Measurements from ENCODE around the gene LIG4. TPM values are rescaled to one million over a fixed set of nuclear protein-coding genes. Genes with fewer than 3 reads are reported as not detected.

Gene LIG4
- total and polyA plus RNA-seq, 4 donors: 4.3 to 9.5 (median 5.2) TPM

DNA sequence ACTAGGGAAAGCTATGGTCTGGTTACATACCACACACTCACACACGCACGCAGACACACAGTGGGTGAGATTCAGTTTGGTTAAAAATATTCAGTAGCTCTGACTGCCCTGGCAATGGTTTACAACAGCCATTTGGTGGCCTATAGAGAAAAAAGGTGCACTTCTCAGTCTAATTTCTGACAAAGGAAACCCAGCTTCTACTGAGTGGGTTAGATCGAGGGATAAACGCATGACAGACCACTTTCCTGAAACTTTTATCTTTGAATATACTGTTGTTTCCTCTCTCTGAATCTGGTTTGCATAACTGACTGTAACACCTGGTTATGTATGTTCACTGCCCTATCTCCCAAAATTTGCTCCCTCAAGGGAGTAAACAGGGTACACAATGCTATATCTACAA lies 2.5 kb downstream of the LIG4 start:
- no peak overlapping the region for H3K9ac ChIP-seq (ENCODE audit: low read depth in 1 of 2, low read length in 2 of 2)
- H3K36me3 ChIP-seq (ENCODE audit: control insufficient read depth in 4 of 4, insufficient read depth in 3 of 4, low read depth in 1 of 4, low read length in 3 of 4): peaks cover 0 to 14% (median 10%) of the 10 kb centered on the region in 4 donors
- no peak overlapping the region for H3K4me3 ChIP-seq (ENCODE audit: low read depth in 1 of 3, low read length in 3 of 3)
- TF ChIP-seq JUND (IDR thresholded peaks at IDR 0.05): no peak
- TF ChIP-seq HNF4A (conservative IDR thresholded peaks at IDR 0.05): no peak
- TF ChIP-seq, protein P1, sequence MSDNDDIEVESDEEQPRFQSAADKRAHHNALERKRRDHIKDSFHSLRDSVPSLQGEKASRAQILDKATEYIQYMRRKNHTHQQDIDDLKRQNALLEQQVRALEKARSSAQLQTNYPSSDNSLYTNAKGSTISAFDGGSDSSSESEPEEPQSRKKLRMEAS (IDR thresholded peaks at IDR 0.05): no peak
- TF ChIP-seq, protein P2, sequence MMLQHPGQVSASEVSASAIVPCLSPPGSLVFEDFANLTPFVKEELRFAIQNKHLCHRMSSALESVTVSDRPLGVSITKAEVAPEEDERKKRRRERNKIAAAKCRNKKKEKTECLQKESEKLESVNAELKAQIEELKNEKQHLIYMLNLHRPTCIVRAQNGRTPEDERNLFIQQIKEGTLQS (IDR thresholded peaks at IDR 0.05): no peak
- H3K4me1 ChIP-seq (ENCODE audit: control insufficient read depth in 4 of 4, insufficient read depth in 4 of 4, low read length in 3 of 4): peaks cover 6 to 28% (median 14%) of the 10 kb centered on the region in 4 donors
- DNase-seq (ENCODE audit: low spot score): no peak
- 94% methylated on average over 4 of the region's 4 CpGs for WGBS
- no peak overlapping the region for H3K27ac ChIP-seq (ENCODE audit: low read depth in 1 of 2, low read length in 2 of 2)
- H3K9me3 ChIP-seq (ENCODE audit: control insufficient read depth in 4 of 4, low read length in 3 of 4): peaks cover 0 to 2% (median 0%) of the 10 kb centered on the region in 4 donors
- no peaks in the 10 kb centered on the region for H3K27me3 ChIP-seq (ENCODE audit: control insufficient read depth in 4 of 4, insufficient read depth in 4 of 4, low read length in 3 of 4)

DNA sequence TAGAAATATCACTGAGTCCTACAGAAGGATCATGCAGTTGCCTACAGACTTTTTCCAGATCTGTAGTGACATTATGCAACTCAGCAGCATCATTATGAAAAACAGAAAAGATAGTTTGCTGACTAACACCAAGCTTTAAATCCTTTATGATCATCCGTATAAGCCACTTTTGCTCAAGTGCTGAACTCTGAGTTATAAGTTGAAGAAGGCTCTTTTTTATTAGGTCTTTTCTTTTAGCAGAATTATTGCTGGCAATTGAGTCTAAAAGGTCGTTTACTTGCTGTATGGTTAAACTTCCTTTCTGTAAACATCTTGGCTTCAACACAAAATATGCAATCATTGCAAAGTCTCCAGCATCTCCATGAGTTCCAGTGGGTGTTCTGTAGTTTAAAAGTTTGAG lies 4.8 kb downstream of the LIG4 start:
- Histone ChIP-seq H3K4me3 (ENCODE audit: low read depth in 1 of 3, low read length in 3 of 3) (no peak overlapping the region), H3K36me3 (ENCODE audit: control insufficient read depth in 4 of 4, insufficient read depth in 3 of 4, low read depth in 1 of 4, low read length in 3 of 4) (peaks cover 0 to 14% (median 10%) of the 10 kb centered on the region in 4 donors), H3K27ac (ENCODE audit: low read depth in 1 of 2, low read length in 2 of 2) (no peak overlapping the region), H3K9ac (ENCODE audit: low read depth in 1 of 2, low read length in 2 of 2) (no peak overlapping the region), H3K4me1 (ENCODE audit: control insufficient read depth in 4 of 4, insufficient read depth in 4 of 4, low read length in 3 of 4) (peaks cover 0 to 6% (median 1%) of the 10 kb centered on the region in 4 donors), H3K27me3 (ENCODE audit: control insufficient read depth in 4 of 4, insufficient read depth in 4 of 4, low read length in 3 of 4) (no peaks in the 10 kb centered on the region), H3K9me3 (ENCODE audit: control insufficient read depth in 4 of 4, low read length in 3 of 4) (peaks cover 0 to 2% (median 0%) of the 10 kb centered on the region in 4 donors)
- 83% methylated on average over 2 of the region's 2 CpGs for WGBS
- TF ChIP-seq, protein P3, sequence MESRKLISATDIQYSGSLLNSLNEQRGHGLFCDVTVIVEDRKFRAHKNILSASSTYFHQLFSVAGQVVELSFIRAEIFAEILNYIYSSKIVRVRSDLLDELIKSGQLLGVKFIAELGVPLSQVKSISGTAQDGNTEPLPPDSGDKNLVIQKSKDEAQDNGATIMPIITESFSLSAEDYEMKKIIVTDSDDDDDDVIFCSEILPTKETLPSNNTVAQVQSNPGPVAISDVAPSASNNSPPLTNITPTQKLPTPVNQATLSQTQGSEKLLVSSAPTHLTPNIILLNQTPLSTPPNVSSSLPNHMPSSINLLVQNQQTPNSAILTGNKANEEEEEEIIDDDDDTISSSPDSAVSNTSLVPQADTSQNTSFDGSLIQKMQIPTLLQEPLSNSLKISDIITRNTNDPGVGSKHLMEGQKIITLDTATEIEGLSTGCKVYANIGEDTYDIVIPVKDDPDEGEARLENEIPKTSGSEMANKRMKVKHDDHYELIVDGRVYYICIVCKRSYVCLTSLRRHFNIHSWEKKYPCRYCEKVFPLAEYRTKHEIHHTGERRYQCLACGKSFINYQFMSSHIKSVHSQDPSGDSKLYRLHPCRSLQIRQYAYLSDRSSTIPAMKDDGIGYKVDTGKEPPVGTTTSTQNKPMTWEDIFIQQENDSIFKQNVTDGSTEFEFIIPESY (IDR thresholded peaks at IDR 0.05): no peak
- TF ChIP-seq EGR1 (IDR thresholded peaks at IDR 0.05; ENCODE audit: low read depth in 2 of 2) (no peak), RXRA (IDR thresholded peaks at IDR 0.05) (no peak), TAF1 (conservative IDR thresholded peaks at IDR 0.05) (no peak), NR2F2 (IDR thresholded peaks at IDR 0.05) (no peak), HNF4G (IDR thresholded peaks at IDR 0.05) (no peak), FOXA1 (IDR thresholded peaks at IDR 0.05) (no peak), FOXA2 (IDR thresholded peaks at IDR 0.05) (no peak), HNF4A (conservative IDR thresholded peaks at IDR 0.05) (no peak), SP1 (IDR thresholded peaks at IDR 0.05) (no peak), JUND (IDR thresholded peaks at IDR 0.05) (no peak), GABPA (IDR thresholded peaks at IDR 0.05 in 1 of 2, conservative IDR thresholded peaks at IDR 0.05 in 1 of 2) (no peak), YY1 (IDR thresholded peaks at IDR 0.05) (no peak)
- TF ChIP-seq, protein P1 (IDR thresholded peaks at IDR 0.05): no peak
- TF ChIP-seq, protein P4, sequence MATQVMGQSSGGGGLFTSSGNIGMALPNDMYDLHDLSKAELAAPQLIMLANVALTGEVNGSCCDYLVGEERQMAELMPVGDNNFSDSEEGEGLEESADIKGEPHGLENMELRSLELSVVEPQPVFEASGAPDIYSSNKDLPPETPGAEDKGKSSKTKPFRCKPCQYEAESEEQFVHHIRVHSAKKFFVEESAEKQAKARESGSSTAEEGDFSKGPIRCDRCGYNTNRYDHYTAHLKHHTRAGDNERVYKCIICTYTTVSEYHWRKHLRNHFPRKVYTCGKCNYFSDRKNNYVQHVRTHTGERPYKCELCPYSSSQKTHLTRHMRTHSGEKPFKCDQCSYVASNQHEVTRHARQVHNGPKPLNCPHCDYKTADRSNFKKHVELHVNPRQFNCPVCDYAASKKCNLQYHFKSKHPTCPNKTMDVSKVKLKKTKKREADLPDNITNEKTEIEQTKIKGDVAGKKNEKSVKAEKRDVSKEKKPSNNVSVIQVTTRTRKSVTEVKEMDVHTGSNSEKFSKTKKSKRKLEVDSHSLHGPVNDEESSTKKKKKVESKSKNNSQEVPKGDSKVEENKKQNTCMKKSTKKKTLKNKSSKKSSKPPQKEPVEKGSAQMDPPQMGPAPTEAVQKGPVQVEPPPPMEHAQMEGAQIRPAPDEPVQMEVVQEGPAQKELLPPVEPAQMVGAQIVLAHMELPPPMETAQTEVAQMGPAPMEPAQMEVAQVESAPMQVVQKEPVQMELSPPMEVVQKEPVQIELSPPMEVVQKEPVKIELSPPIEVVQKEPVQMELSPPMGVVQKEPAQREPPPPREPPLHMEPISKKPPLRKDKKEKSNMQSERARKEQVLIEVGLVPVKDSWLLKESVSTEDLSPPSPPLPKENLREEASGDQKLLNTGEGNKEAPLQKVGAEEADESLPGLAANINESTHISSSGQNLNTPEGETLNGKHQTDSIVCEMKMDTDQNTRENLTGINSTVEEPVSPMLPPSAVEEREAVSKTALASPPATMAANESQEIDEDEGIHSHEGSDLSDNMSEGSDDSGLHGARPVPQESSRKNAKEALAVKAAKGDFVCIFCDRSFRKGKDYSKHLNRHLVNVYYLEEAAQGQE (IDR thresholded peaks at IDR 0.05): no peak
- TF ChIP-seq, protein P2 (IDR thresholded peaks at IDR 0.05): no peak
- DNase-seq (ENCODE audit: low spot score): no peak
